Astrocyte (in vitro differentiated cells and primary cell): ENCODE measurements around the gene ASTN1. TPM values are rescaled to one million over a fixed set of nuclear protein-coding genes. Genes with fewer than 3 reads are reported as not detected.

Experiments used
- DNase-seq: peaks from one replicate; pipeline ENCODE4 v3.0.0-alpha.2; 2010; ENCODE audit warnings: low read depth
- FAIRE-seq: peaks from 2 replicates; lab custom pipeline; 2011; peaks lifted over from hg19 to GRCh38; lab: Jason Lieb, UNC
- H2AFZ ChIP-seq: 2 replicates; pipeline ENCODE4 v1.6.0; 2012; ENCODE audit warnings: low read depth, low read length, inconsistent platforms
- H3K27ac ChIP-seq: 2 replicates; pipeline ENCODE4 v1.5.1; 2011; ENCODE audit warnings: low read depth, low read length, inconsistent platforms
- H3K27me3 ChIP-seq: 2 replicates; pipeline ENCODE4 v1.6.0; 2011; ENCODE audit warnings: low read length, inconsistent platforms; ENCODE audit not compliant: insufficient read depth
- H3K36me3 ChIP-seq: 2 replicates; pipeline ENCODE4 v1.5.1; 2011; ENCODE audit warnings: low read length, inconsistent platforms; ENCODE audit not compliant: insufficient read depth
- H3K4me1 ChIP-seq: 2 replicates; pipeline ENCODE4 v1.5.1; 2011; ENCODE audit warnings: low read length, inconsistent platforms; ENCODE audit not compliant: insufficient read depth
- H3K4me2 ChIP-seq: 2 replicates; pipeline ENCODE4 v1.6.0; 2012; ENCODE audit warnings: low read length, inconsistent platforms
- H3K4me3 ChIP-seq: 2 replicates; pipeline ENCODE4 v1.5.1; 2011; ENCODE audit warnings: low read depth, mild to moderate bottlenecking, low read length, inconsistent platforms; ENCODE audit not compliant: insufficient read depth
- H3K79me2 ChIP-seq: 2 replicates; pipeline ENCODE4 v1.6.0; 2012; ENCODE audit warnings: mild to moderate bottlenecking, low read length, inconsistent platforms; ENCODE audit not compliant: insufficient read depth
- H3K9ac ChIP-seq: 2 replicates; pipeline ENCODE4 v1.6.0; 2012; ENCODE audit warnings: mild to moderate bottlenecking, low read length, inconsistent platforms
- H3K9me3 ChIP-seq: 2 replicates; pipeline ENCODE4 v1.5.1; 2012; ENCODE audit warnings: low read depth, mild to moderate bottlenecking, low read length, inconsistent platforms; ENCODE audit not compliant: insufficient read depth
- H4K20me1 ChIP-seq: 2 replicates; pipeline ENCODE4 v1.6.0; 2012; ENCODE audit warnings: low read length, inconsistent platforms; ENCODE audit not compliant: insufficient read depth
- H3K27ac Mint-ChIP-seq: one replicate; pipeline ENCODE4 v1.8.0; 2021; ENCODE audit warnings: mild to moderate bottlenecking, mixed read lengths; ENCODE audit not compliant: unreplicated experiment
- H3K27me3 Mint-ChIP-seq: one replicate; pipeline ENCODE4 v1.8.0; 2021; ENCODE audit warnings: low read depth, mixed read lengths; ENCODE audit not compliant: unreplicated experiment
- H3K36me3 Mint-ChIP-seq: one replicate; pipeline ENCODE4 v1.8.0; 2021; ENCODE audit warnings: low read depth, mixed read lengths; ENCODE audit not compliant: unreplicated experiment
- H3K4me1 Mint-ChIP-seq: one replicate; pipeline ENCODE4 v1.8.0; 2021; ENCODE audit warnings: low read depth, mixed read lengths; ENCODE audit not compliant: unreplicated experiment
- H3K4me3 Mint-ChIP-seq: one replicate; pipeline ENCODE4 v1.8.0; 2021; ENCODE audit warnings: mild to moderate bottlenecking, moderate library complexity, mixed read lengths; ENCODE audit not compliant: unreplicated experiment
- H3K9me3 Mint-ChIP-seq: one replicate; pipeline ENCODE4 v1.8.0; 2021; ENCODE audit warnings: mild to moderate bottlenecking, mixed read lengths; ENCODE audit not compliant: unreplicated experiment
- CTCF ChIP-seq: IDR thresholded peaks from 2 replicates; pipeline ENCODE4 v1.5.1; 2011; ENCODE audit warnings: low read depth, mild to moderate bottlenecking, inconsistent platforms, low read length, moderate library complexity; ENCODE audit not compliant: insufficient read depth
- EZH2 ChIP-seq: IDR thresholded peaks from 2 replicates; pipeline ENCODE4 v1.6.1; 2012; ENCODE audit warnings: mild to moderate bottlenecking, low read length, inconsistent platforms; ENCODE audit not compliant: insufficient read depth
- total RNA-seq: library from RNA; stranded (reverse); gene quantifications from 2 replicates; pipeline ENCODE4 v1.2.1, GENCODE V29; 2021

ASTN1 gene
- total RNA-seq, 1 donor from 2014 or later: 0.50 TPM

GRCh38 chr1:177142010-177142409 is 22.5 kb downstream of the ASTN1 start:
- DNase-seq (no peak), FAIRE-seq (no peak)
- no peaks in the 10 kb centered on the region for H3K79me2 ChIP-seq
- H3K4me1 Mint-ChIP-seq: peaks cover 3% of the 10 kb centered on the region
- H3K27ac Mint-ChIP-seq: no peak overlapping the region
- no peaks in the 10 kb centered on the region for H3K4me1 ChIP-seq
- H3K27me3 ChIP-seq: no peaks in the 10 kb centered on the region
- H3K36me3 Mint-ChIP-seq: no peaks in the 10 kb centered on the region
- no peaks in the 10 kb centered on the region for H3K9me3 ChIP-seq
- H3K9ac ChIP-seq: no peak overlapping the region
- no peaks in the 10 kb centered on the region for H4K20me1 ChIP-seq
- H3K4me2 ChIP-seq: no peak overlapping the region
- H3K27ac ChIP-seq: no peak overlapping the region
- no peak overlapping the region for H3K4me3 Mint-ChIP-seq
- no peak for TF ChIP-seq EZH2
- no peak overlapping the region for H2AFZ ChIP-seq
- no peaks in the 10 kb centered on the region for H3K36me3 ChIP-seq
- H3K4me3 ChIP-seq: no peak overlapping the region
- no peaks in the 10 kb centered on the region for H3K27me3 Mint-ChIP-seq
- H3K9me3 Mint-ChIP-seq: no peaks in the 10 kb centered on the region

- H2AFZ ChIP-seq: no peak overlapping the region
- no peaks in the 10 kb centered on the region for H4K20me1 ChIP-seq
- no peaks in the 10 kb centered on the region for H3K36me3 ChIP-seq
- no peaks in the 10 kb centered on the region for H3K4me1 Mint-ChIP-seq
- no peak overlapping the region for H3K4me3 Mint-ChIP-seq
- no peak overlapping the region for H3K9ac ChIP-seq
- no peak for FAIRE-seq
- no peaks in the 10 kb centered on the region for H3K36me3 Mint-ChIP-seq
- H3K27ac ChIP-seq: no peak overlapping the region
- DNase-seq: no peak
- no peak for TF ChIP-seq EZH2
- TF ChIP-seq CTCF: no peak
- no peaks in the 10 kb centered on the region for H3K79me2 ChIP-seq
- H3K9me3 ChIP-seq: no peaks in the 10 kb centered on the region
- H3K4me3 ChIP-seq: no peak overlapping the region
- H3K27me3 ChIP-seq: no peaks in the 10 kb centered on the region
- H3K27me3 Mint-ChIP-seq: peaks cover 2% of the 10 kb centered on the region
- H3K9me3 Mint-ChIP-seq: no peaks in the 10 kb centered on the region
- H3K4me2 ChIP-seq: no peak overlapping the region
- H3K27ac Mint-ChIP-seq: no peak overlapping the region
- H3K4me1 ChIP-seq: no peaks in the 10 kb centered on the region
These were observed 26.2 kb downstream of the ASTN1 start for GRCh38 chr1:177138347-177138746.

- FAIRE-seq (no peak), DNase-seq (no peak)
- H3K27ac Mint-ChIP-seq: no peak overlapping the region
These were observed 26.7 kb downstream of the ASTN1 start for GRCh38 chr1:177137814-177138213.

More at GRCh38 chr1:177137814-177138213, 26.7 kb downstream of the ASTN1 start:
- H3K4me2 ChIP-seq: no peak overlapping the region
- H2AFZ ChIP-seq: no peak overlapping the region
- H4K20me1 ChIP-seq: no peaks in the 10 kb centered on the region
- H3K9me3 ChIP-seq: no peaks in the 10 kb centered on the region
- no peak overlapping the region for H3K4me3 ChIP-seq
- no peaks in the 10 kb centered on the region for H3K36me3 ChIP-seq
- peaks cover 2% of the 10 kb centered on the region for H3K27me3 Mint-ChIP-seq
- no peak for TF ChIP-seq EZH2
- TF ChIP-seq CTCF: no peak
- H3K27ac ChIP-seq: no peak overlapping the region
- no peak overlapping the region for H3K4me3 Mint-ChIP-seq
- no peaks in the 10 kb centered on the region for H3K4me1 ChIP-seq
- H3K79me2 ChIP-seq: no peaks in the 10 kb centered on the region
- H3K36me3 Mint-ChIP-seq: no peaks in the 10 kb centered on the region
- no peak overlapping the region for H3K9ac ChIP-seq
- no peaks in the 10 kb centered on the region for H3K4me1 Mint-ChIP-seq
- no peaks in the 10 kb centered on the region for H3K27me3 ChIP-seq
- no peaks in the 10 kb centered on the region for H3K9me3 Mint-ChIP-seq
